ENCODE results near the gene FOXC2. TPM values are rescaled to one million over a fixed set of nuclear protein-coding genes. Genes with fewer than 3 reads are reported as not detected.

The FOXC2 gene
- total RNA-seq, 4 donors from 2014 or later = 9.3 to 18.2 (median 14.1) TPM

- no peak for DNase-seq (ENCODE audit: low spot score in 2 of 2)
- Histone ChIP-seq H3K27me3 (peaks cover 0 to 51% of the 10 kb centered on the region in 2 donors), H3K27ac (no peak overlapping the region), H3K36me3 (no peaks in the 10 kb centered on the region), H3K9me3 (no peaks in the 10 kb centered on the region), H3K4me1 (peaks cover 0 to 21% (median 0%) of the 10 kb centered on the region in 4 donors), H3K4me3 (no peak overlapping the region)
- 43 to 47% methylated on average over 13 of the region's 13 CpGs for WGBS, 2 donors
- TF ChIP-seq CTCF (IDR thresholded peaks at IDR 0.05) = no peak
- no peak for TF ChIP-seq POLR2A (IDR thresholded peaks at IDR 0.05)
- TF ChIP-seq EP300 (IDR thresholded peaks at IDR 0.05) = no peak
Observed at GRCh38 chr16:86593913-86594620, 27.4 kb downstream of the FOXC2 start.

- WGBS, 2 donors = 29 to 46% methylated on average over 8 of the region's 8 CpGs
- Histone ChIP-seq H3K27me3 (peaks cover 0 to 51% of the 10 kb centered on the region in 2 donors), H3K27ac (no peak overlapping the region), H3K4me3 (no peak overlapping the region), H3K9me3 (no peaks in the 10 kb centered on the region), H3K4me1 (peaks cover 0 to 21% (median 0%) of the 10 kb centered on the region in 4 donors), H3K36me3 (no peaks in the 10 kb centered on the region)
- no peak for DNase-seq (ENCODE audit: low spot score in 2 of 2)
- no peak for TF ChIP-seq CTCF (IDR thresholded peaks at IDR 0.05)
- no peak for TF ChIP-seq POLR2A (IDR thresholded peaks at IDR 0.05)
- TF ChIP-seq EP300 (IDR thresholded peaks at IDR 0.05) = no peak
Observed at GRCh38 chr16:86594721-86595120, 28.1 kb downstream of the FOXC2 start.

- 61 to 63% methylated on average over 10 of the region's 10 CpGs for WGBS, 2 donors
- TF ChIP-seq POLR2A (IDR thresholded peaks at IDR 0.05) (no peak), EP300 (IDR thresholded peaks at IDR 0.05) (no peak), CTCF (IDR thresholded peaks at IDR 0.05) (no peak)
- H3K9me3 ChIP-seq = no peaks in the 10 kb centered on the region
- no peaks in the 10 kb centered on the region for H3K36me3 ChIP-seq
- peaks cover 0 to 21% (median 0%) of the 10 kb centered on the region in 4 donors for H3K4me1 ChIP-seq
- no peak for DNase-seq (ENCODE audit: low spot score in 2 of 2)
- no peak overlapping the region for H3K27ac ChIP-seq
- H3K4me3 ChIP-seq = no peak overlapping the region
- H3K27me3 ChIP-seq = peaks cover 0 to 45% of the 10 kb centered on the region in 2 donors
Observed at GRCh38 chr16:86595983-86596605, 29.5 kb downstream of the FOXC2 start.

- Histone ChIP-seq H3K27ac (peak overlapping the region in 1 of 4 donors; percentile 32), H3K4me3 (no peak overlapping the region), H3K4me1 (peaks cover 0 to 21% (median 0%) of the 10 kb centered on the region in 4 donors), H3K27me3 (peaks cover 0 to 39% of the 10 kb centered on the region in 2 donors), H3K36me3 (no peaks in the 10 kb centered on the region), H3K9me3 (no peaks in the 10 kb centered on the region)
- 65 to 67% methylated on average over 18 of the region's 18 CpGs for WGBS, 2 donors
- TF ChIP-seq CTCF (IDR thresholded peaks at IDR 0.05) (no peak), POLR2A (IDR thresholded peaks at IDR 0.05) (no peak), EP300 (IDR thresholded peaks at IDR 0.05) (no peak)
- DNase-seq (ENCODE audit: low spot score in 2 of 2) = no peak
Observed at GRCh38 chr16:86597126-86597879, 30.7 kb downstream of the FOXC2 start.
